H9 (cell line): ENCODE data around the gene INMT. TPM values are rescaled to one million over a fixed set of nuclear protein-coding genes. Genes with fewer than 3 reads are reported as not detected.

Source experiments
- DNase-seq: peaks from one replicate; pipeline ENCODE4 v3.0.0-alpha.2; 2017
- H2AFZ ChIP-seq: one replicate; pipeline ENCODE4 v1.6.1; 2013; ENCODE audit warnings: mild to moderate bottlenecking, low read length, control low read depth, moderate library complexity
- H2AK5ac ChIP-seq: 2 replicates; pipeline ENCODE4 v1.6.1; 2013; ENCODE audit warnings: low read length, control low read depth, mixed read lengths; ENCODE audit not compliant: insufficient read length
- H2BK120ac ChIP-seq: one replicate; pipeline ENCODE4 v1.6.1; 2013; ENCODE audit warnings: low read depth, mild to moderate bottlenecking, low read length, control low read depth, inconsistent platforms; ENCODE audit not compliant: poor library complexity, severe bottlenecking
- H2BK12ac ChIP-seq: 2 replicates; pipeline ENCODE4 v1.6.1; 2013; ENCODE audit warnings: low read length, control low read depth, mixed read lengths, low read depth; ENCODE audit not compliant: insufficient read length
- H2BK15ac ChIP-seq: 2 replicates; pipeline ENCODE4 v1.6.1; 2013; ENCODE audit warnings: low read depth, low read length, control low read depth
- H2BK20ac ChIP-seq: one replicate; pipeline ENCODE4 v1.6.1; 2013; ENCODE audit warnings: low read depth, mild to moderate bottlenecking, low read length, control low read depth, inconsistent platforms; ENCODE audit not compliant: poor library complexity, severe bottlenecking
- H2BK5ac ChIP-seq: 2 replicates; pipeline ENCODE4 v1.6.1; 2013; ENCODE audit warnings: low read length, control low read depth, mixed read lengths; ENCODE audit not compliant: insufficient read length
- H3K14ac ChIP-seq: 2 replicates; pipeline ENCODE4 v1.6.1; 2013; ENCODE audit warnings: low read length, control low read depth; ENCODE audit not compliant: insufficient read depth
- H3K18ac ChIP-seq: 2 replicates; pipeline ENCODE4 v1.6.1; 2013; ENCODE audit warnings: low read depth, mild to moderate bottlenecking, mixed read lengths, low read length, control low read depth; ENCODE audit not compliant: insufficient read length
- H3K23ac ChIP-seq: 2 replicates; pipeline ENCODE4 v1.6.1; 2013; ENCODE audit warnings: low read length, control low read depth, mixed read lengths, low read depth; ENCODE audit not compliant: insufficient read length
- H3K23me2 ChIP-seq: 2 replicates; pipeline ENCODE4 v1.6.1; 2013; ENCODE audit warnings: low read depth, mild to moderate bottlenecking, mixed read lengths, low read length, control low read depth; ENCODE audit not compliant: insufficient read length, poor library complexity, severe bottlenecking
- H3K27ac ChIP-seq: 2 replicates; pipeline ENCODE4 v1.5.1; 2013; ENCODE audit warnings: low read length, control low read depth, mixed read lengths, low read depth; ENCODE audit not compliant: insufficient read length
- H3K27me3 ChIP-seq: 2 replicates; pipeline ENCODE4 v1.6.1; 2013; ENCODE audit warnings: low read length, control low read depth, inconsistent platforms; ENCODE audit not compliant: insufficient read depth
- H3K4ac ChIP-seq: 2 replicates; pipeline ENCODE4 v1.6.1; 2013; ENCODE audit warnings: low read depth, mild to moderate bottlenecking, control low read depth, inconsistent platforms, low read length, moderate library complexity
- H3K4me1 ChIP-seq: 2 replicates; pipeline ENCODE4 v1.6.1; 2013; ENCODE audit warnings: low read length, control low read depth, inconsistent platforms; ENCODE audit not compliant: insufficient read depth
- H3K4me2 ChIP-seq: 2 replicates; pipeline ENCODE4 v1.6.1; 2013; ENCODE audit warnings: low read length, control low read depth, mixed read lengths; ENCODE audit not compliant: insufficient read length, insufficient read depth
- H3K56ac ChIP-seq: 2 replicates; pipeline ENCODE4 v1.6.1; 2013; ENCODE audit warnings: low read depth, mild to moderate bottlenecking, mixed read lengths, low read length, control low read depth; ENCODE audit not compliant: insufficient read length
- H3K79me1 ChIP-seq: 2 replicates; pipeline ENCODE4 v1.6.1; 2013; ENCODE audit warnings: low read depth, mild to moderate bottlenecking, moderate library complexity, low read length, control low read depth, inconsistent platforms; ENCODE audit not compliant: insufficient read depth, poor library complexity, severe bottlenecking
- H3K79me2 ChIP-seq: 2 replicates; pipeline ENCODE4 v1.6.1; 2013; ENCODE audit warnings: low read length, control low read depth, inconsistent platforms; ENCODE audit not compliant: insufficient read depth
- H3K9ac ChIP-seq: 2 replicates; pipeline ENCODE4 v1.6.1; 2013; ENCODE audit warnings: low read length, control low read depth, mixed read lengths; ENCODE audit not compliant: insufficient read length; ENCODE audit errors: extremely low read depth
- H3K9me3 ChIP-seq: one replicate; pipeline ENCODE4 v1.6.1; 2013; ENCODE audit warnings: low read depth, low read length, inconsistent platforms; ENCODE audit not compliant: control insufficient read depth
- H3T11ph ChIP-seq: one replicate; pipeline ENCODE4 v1.6.1; 2013; ENCODE audit warnings: mild to moderate bottlenecking, low read length, control low read depth, inconsistent platforms
- H4K20me1 ChIP-seq: one replicate; pipeline ENCODE4 v1.6.1; 2013; ENCODE audit not compliant: control insufficient read depth, insufficient read length, insufficient read depth
- H4K5ac ChIP-seq: 2 replicates; pipeline ENCODE4 v1.6.1; 2013; ENCODE audit warnings: low read depth, mild to moderate bottlenecking, mixed read lengths, low read length, control low read depth; ENCODE audit not compliant: insufficient read length
- H4K8ac ChIP-seq: replicated peaks from 2 replicates; pipeline ENCODE4 v1.6.1; 2013; ENCODE audit warnings: low read length, control low read depth, mixed read lengths, low read depth; ENCODE audit not compliant: insufficient read length
- H4K91ac ChIP-seq: 2 replicates; pipeline ENCODE4 v1.6.1; 2013; ENCODE audit warnings: low read depth, mild to moderate bottlenecking, moderate library complexity, mixed read lengths, low read length, control low read depth; ENCODE audit not compliant: insufficient read length
- H3K27ac Mint-ChIP-seq, 3 experiments: 2 replicates in 2 of 3; 3 replicates in 1 of 3; pipeline ENCODE4 v1.8.0; 2020 to 2021; ENCODE audit warnings: mixed read lengths in 3 of 3, mild to moderate bottlenecking in 1 of 3, moderate library complexity in 1 of 3
- H3K27me3 Mint-ChIP-seq: 2 replicates; pipeline ENCODE4 v1.8.0; 2021; ENCODE audit warnings: low read depth, mild to moderate bottlenecking, moderate library complexity, mixed read lengths
- H3K36me3 Mint-ChIP-seq, 3 experiments: 2 replicates in 2 of 3; 3 replicates in 1 of 3; pipeline ENCODE4 v1.8.0; 2020 to 2021; ENCODE audit warnings: low read depth in 3 of 3, mixed read lengths in 3 of 3; ENCODE audit not compliant: insufficient read depth in 1 of 3
- H3K4me1 Mint-ChIP-seq, 2 experiments: 2 replicates each; pipeline ENCODE4 v1.8.0; 2020; ENCODE audit warnings: mixed read lengths in 2 of 2
- H3K4me3 Mint-ChIP-seq, 2 experiments: 2 replicates in 1 of 2; 3 replicates in 1 of 2; pipeline ENCODE4 v1.8.0; 2020 to 2021; ENCODE audit warnings: mild to moderate bottlenecking in 2 of 2, mixed read lengths in 2 of 2, moderate library complexity in 1 of 2
- H3K9me3 Mint-ChIP-seq, 2 experiments: 2 replicates in 1 of 2; 3 replicates in 1 of 2; pipeline ENCODE4 v1.8.0; 2020; ENCODE audit warnings: mild to moderate bottlenecking in 2 of 2, mixed read lengths in 2 of 2, moderate library complexity in 1 of 2
- WGBS: extraction: QIAGEN DNeasy Blood & Tissue Kit; methylation state at CpG from one replicate; pipeline ENCODE4 v1.1.7; 2013; ENCODE audit warnings: missing lambda C conversion rate, low lambda C conversion rate, mixed read lengths; ENCODE audit not compliant: insufficient read length; ENCODE audit errors: extremely low coverage; 5-methylcytosine and 5-hydroxymethylcytosine counted together
- total RNA-seq: library from RNA; stranded (reverse); gene quantifications from 2 replicates; pipeline ENCODE4 v1.2.1, GENCODE V29; 2021
- TF ChIP-seq, protein P1 (sequence below): fragments of 200-600 bp; sonication (generic); conservative IDR thresholded peaks from 3 replicates; pipeline ENCODE4 v1.8.0; 2021; ENCODE audit warnings: antibody characterized with exemption, mild to moderate bottlenecking

Gene INMT
- total RNA-seq, 1 experiment from 2014 or later, result 0.70 TPM

DNA sequence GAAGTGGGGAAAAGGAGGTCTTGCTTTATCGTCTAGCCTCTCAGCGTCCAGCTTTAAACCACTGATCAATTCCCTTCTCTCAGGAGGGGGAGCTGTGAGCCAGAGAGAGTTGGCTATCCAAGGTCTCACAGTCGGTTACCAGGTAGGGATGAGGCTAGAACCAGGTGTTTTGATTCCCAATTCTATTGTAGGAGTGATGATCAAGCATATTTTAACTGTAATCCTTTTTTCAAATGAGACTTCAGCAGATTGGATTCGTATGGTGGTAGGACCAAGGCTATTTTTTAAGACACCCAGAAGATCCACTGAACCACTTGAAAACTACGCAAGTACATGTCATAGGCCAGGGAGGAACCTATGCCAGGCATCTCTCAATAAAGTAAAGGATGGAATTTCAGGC is 27.6 kb downstream of the INMT start:
- H3K27me3 ChIP-seq, result no peaks in the 10 kb centered on the region
- no peak overlapping the region for H3K56ac ChIP-seq
- no peak overlapping the region for H4K91ac ChIP-seq
- no peak overlapping the region for H3K23ac ChIP-seq
- no peak overlapping the region for H2BK12ac ChIP-seq
- H4K8ac ChIP-seq, result no peak overlapping the region
- Mint-ChIP-seq H3K36me3 (peaks cover 0 to 17% (median 8%) of the 10 kb centered on the region in 3 experiments; a peak in 4 of 7 replicates), H3K9me3 (no peaks in the 10 kb centered on the region), H3K4me1 (no peaks in the 10 kb centered on the region), H3K4me3 (no peak overlapping the region), H3K27ac (no peak overlapping the region), H3K27me3 (no peaks in the 10 kb centered on the region)
- H4K20me1 ChIP-seq, result no peaks in the 10 kb centered on the region
- no peak for DNase-seq
- no peaks in the 10 kb centered on the region for H3K79me2 ChIP-seq
- no peak overlapping the region for H2AFZ ChIP-seq
- no peak overlapping the region for H3K4ac ChIP-seq
- H2BK5ac ChIP-seq, result no peak overlapping the region
- no CpG with 5 or more reads among the region's 5 CpGs for WGBS
- H3K23me2 ChIP-seq, result no peaks in the 10 kb centered on the region
- H3T11ph ChIP-seq, result no peak overlapping the region
- H2BK20ac ChIP-seq, result no peak overlapping the region
- no peak overlapping the region for H2AK5ac ChIP-seq
- no peak overlapping the region for H3K27ac ChIP-seq
- no peak overlapping the region for H2BK120ac ChIP-seq
- H3K79me1 ChIP-seq, result no peaks in the 10 kb centered on the region
- no peak overlapping the region for H2BK15ac ChIP-seq
- no peak overlapping the region for H4K5ac ChIP-seq
- TF ChIP-seq, protein P1, sequence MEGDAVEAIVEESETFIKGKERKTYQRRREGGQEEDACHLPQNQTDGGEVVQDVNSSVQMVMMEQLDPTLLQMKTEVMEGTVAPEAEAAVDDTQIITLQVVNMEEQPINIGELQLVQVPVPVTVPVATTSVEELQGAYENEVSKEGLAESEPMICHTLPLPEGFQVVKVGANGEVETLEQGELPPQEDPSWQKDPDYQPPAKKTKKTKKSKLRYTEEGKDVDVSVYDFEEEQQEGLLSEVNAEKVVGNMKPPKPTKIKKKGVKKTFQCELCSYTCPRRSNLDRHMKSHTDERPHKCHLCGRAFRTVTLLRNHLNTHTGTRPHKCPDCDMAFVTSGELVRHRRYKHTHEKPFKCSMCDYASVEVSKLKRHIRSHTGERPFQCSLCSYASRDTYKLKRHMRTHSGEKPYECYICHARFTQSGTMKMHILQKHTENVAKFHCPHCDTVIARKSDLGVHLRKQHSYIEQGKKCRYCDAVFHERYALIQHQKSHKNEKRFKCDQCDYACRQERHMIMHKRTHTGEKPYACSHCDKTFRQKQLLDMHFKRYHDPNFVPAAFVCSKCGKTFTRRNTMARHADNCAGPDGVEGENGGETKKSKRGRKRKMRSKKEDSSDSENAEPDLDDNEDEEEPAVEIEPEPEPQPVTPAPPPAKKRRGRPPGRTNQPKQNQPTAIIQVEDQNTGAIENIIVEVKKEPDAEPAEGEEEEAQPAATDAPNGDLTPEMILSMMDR, result no peak
- H3K14ac ChIP-seq, result no peak overlapping the region
- H3K4me1 ChIP-seq, result no peaks in the 10 kb centered on the region
- no peak overlapping the region for H3K9ac ChIP-seq
- no peak overlapping the region for H3K18ac ChIP-seq
- H3K4me2 ChIP-seq, result no peak overlapping the region
- H3K9me3 ChIP-seq, result no peaks in the 10 kb centered on the region
